ENCODE results near the gene DRAP1.
"Not testable (repeated sequence)": the region's sequence is repeated elsewhere in the genome, so short reads cannot be mapped to it uniquely, and the experiment has no call there.

Gene DRAP1

DNA sequence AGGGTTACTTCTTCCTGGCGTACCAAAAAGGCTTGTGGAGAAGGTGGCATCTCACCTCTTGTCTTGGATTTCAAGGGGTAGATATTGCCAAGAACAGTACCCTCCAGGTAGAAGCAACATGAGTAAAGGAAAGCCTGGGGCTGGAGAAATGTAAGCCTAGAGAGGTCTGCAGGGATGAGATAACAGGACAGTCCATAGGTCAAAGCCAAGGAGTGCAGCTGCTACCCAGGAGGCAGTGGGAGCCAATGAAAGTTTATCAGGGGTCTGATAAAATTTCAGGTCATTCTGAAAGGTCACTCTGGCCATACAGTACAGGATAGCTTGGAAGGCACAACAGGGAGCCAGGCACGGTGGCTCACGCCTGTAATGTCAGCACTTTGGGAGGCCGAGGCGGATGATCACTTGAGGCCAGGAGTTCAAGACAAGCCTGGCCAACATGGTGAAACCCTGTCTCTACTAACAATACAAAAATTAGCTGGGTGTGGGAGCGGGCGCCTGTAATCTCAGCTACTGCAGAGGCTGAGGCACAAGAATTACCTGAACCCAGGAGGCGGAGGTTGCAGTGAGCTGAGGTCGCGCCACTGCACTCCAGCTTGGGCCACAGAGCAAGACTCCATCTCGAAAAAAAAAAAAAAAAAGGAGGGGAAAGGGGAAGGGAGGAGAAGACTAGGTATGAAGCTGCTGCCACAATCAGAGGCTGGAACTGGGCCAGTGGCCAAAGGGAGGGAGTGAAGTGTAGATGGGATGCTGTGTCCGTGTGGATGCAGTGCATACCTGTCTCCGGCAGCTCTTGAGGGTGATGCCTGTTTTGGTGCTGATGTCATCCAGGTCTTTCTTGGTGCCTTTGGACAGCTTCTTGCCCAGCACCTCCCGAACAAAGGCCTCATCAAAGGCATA, 32.2 kb upstream of the DRAP1 start:
- DNase-seq, result no peak

DNA sequence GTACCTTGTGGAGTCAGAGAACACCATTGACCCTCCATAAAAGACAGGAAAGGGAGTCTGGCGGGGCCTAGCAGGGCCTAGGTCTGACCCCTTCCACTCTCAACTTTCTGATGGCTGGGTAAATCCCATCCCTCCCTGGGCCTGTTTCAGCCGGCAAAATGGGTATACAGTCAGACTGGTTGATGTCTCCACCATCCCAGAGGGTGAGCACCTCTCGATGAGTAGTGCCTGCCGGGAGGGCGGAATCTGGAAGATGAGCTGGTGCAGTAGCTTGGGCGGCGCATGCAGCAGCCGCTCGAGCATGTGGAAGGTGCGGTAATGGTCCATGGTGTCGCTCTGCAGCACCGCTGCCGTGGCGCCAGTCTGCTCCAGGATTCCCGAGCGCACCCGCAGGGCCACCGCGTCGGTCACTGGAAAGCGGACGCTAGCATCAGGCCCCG, 31.5 kb upstream of the DRAP1 start:
- DNase-seq, result no peak

DNA sequence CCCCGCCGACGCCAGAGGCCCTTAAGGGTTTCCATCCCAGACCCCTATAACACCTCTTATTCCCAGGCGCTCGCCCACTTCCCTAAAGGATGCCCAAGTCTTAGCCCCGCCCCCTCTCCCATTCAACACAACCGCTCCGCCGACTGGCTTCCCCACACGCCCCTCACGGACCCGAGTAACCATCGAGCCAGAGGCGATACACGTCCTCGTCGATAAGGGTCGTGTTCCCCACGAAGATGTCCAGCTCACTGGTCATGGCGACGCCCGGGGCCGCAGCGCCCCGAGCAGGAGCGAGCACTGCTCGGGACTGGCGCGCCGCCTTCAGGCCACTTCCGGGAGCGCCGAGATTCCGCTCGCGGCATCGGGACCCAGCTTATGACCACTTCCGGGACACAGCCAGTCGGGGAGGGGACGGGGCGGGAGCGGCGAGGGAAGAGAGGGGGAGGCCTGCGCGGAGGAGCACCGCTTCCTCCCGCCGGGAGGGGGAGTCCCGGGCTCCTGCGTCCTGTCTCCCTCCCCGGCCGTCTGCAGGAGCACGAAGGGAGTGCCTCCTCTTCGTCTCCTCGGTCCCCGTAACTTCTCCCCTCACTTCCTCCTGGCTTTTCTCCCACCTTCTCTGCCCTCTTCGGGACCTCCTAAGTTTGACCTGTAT, 30.9 kb upstream of the DRAP1 start, which contains the start of gene FIBP:
Gene FIBP, minus strand, starts transcription at position 309 of the 652 bp plus-strand sequence. Its CDS starts 53 bp downstream, at position 256.
- DNase-seq, result peak; percentile 96

DNA sequence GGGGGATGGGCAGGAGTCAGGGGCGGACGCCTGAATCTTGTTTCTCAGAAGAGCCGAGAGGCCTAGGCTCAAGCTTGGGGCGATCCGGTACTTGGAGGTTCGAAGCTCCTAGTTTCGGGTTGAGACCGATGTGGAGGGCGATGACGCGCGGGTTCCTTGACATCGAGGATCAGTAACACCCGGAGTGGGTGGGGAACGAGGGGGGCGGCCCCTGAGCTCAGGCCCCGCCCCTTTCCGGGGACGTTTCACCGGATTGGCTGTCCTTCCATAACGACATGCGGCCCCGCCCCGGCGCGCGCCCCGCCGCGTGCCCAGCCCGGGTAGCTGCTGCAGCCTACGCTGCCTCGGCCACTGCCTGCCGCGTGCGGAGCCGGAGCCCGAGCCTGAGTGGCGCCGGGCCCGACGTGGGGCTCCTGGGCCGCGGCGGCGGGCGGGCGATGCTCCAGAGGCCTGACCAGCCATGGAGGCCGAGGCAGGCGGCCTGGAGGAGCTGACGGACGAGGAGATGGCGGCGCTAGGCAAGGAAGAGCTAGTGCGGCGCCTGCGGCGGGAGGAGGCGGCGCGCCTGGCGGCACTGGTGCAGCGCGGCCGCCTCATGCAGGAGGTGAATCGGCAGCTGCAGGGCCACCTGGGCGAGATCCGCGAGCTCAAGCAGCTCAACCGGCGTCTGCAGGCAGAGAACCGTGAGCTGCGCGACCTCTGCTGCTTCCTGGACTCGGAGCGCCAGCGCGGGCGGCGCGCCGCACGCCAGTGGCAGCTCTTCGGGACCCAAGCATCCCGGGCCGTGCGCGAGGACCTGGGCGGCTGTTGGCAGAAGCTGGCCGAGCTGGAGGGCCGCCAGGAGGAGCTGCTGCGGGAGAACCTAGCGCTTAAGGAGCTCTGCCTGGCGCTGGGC, 28.7 kb upstream of the DRAP1 start, which contains the start of gene CCDC85B:
Gene CCDC85B, plus strand, starts transcription at position 350 of the 895 bp plus-strand sequence. Its CDS starts 111 bp downstream, at position 461.
- DNase-seq, result peak; percentile 96

DNA sequence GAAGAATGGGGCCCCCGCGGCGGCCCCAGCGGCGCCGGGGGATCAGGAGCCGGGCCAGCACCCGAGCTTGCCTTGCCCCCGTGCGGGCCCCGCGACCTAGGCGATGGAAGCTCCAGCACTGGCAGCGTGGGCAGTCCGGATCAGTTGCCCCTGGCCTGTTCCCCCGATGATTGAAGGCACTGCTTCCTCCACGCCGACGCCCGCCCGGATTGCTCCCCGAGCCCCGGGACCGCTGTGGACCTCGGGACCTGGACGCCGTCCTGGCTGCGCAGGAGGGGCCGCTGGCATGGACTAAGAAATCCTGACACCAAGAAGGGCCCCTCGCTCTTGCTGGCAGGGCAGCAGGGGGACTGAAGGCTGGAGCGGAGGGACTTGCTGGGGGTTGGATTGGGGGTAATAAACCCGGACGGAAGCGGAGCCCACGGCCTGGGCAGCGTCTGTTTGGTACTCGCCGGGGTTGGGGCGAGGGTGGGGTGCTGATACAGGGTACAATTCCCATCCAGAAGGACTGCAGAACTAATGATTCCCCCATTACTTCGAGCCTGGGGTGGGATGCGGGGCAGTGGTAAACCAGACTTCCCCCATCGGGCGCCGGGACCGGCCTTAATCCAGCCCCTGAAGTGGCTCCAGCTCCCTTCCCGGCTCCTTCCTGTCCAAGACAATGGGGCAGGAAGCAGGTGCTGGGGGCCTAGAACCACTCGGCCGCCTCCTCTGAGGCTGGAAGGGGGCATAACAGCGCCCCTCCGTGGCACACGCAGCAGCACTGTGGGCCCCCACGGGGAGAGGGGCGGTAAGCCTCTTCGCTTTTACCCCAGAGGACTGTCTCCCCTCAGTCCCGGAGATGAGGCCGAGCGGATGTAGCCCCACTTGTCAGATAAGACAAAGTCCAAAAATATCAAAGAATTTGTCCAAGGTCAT, 27.7 kb upstream of the DRAP1 start:
- no peak for DNase-seq

DNA sequence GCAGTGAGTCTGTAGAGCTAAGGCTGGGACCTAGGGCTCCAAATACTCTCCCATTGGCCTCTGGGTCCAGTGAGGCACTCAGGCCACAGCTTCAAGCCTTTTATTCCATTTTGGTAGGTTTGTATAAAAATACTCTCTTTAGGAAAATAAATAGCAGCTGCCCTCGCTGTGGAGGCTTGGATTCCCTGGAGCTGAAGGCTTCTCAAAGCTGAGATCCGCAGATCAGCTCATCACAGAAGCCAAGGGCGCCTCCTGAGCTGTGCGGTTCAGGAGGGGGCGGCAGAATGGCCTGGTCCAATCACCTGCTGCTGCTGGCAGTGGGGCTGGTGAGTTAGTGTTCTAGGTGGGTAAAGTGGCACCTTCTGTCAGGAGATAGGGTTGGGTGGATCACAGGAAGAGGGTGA, 27.1 kb upstream of the DRAP1 start:
- DNase-seq, result not testable (repeated sequence)

DNA sequence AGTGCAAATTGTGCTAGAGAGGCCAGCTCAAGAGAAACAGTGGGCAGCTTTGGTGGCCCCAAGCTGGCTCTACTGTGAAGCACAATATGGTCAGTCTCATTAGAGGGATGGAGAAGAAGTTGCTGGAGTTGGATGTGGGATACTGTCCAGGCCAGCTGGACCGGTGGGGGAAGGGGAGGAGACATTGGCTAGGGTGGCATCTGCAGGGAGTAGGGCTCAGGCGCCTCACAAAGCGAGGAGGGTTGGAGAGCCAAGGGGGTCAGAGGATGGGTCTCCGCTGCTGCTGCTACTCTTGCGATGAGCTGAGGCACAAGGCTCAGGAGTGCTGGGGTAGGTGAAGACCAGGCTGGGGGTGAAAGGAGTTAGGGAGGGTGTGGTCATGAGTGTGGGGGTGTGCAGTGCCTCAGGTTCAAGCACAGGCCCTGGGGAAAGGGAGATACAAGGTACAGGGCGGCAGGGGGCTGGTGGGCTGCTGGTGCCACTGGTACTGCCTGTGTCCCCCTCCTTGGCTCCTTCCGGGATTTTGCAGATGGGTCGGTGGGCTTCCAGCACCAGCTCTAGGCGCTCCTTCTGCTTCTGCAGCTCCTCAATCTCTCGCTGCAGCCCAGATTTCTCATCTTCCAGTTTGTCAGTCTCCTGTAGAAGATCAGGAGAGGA, 26.4 kb upstream of the DRAP1 start:
- no peak for DNase-seq

DNA sequence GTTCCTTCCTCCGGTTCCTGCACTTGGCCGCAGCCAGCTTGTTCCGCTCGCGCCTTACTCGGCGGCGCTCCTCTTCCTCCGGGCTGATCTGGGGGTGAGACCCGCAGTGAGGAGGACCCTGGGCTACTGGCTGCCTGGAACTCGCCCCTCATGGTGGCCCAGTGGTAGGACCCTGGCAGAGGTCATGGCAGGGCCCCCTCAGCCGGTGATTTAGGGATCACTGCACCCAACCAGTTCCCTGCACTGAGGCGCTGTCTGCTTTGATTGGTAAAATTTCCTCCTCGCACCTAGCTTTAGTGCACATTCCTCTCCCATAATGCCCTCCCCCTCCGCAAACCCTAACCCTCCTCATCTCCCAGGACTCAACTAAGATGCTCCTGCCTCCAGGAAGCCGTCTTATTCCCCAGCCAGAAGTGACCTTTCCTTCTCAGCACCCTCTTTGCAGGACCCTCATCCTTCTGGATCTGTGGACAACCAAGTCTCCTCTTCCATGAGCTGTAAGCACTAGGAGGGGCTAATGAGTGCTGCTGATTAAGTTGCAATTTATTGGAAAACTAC, 25.1 kb upstream of the DRAP1 start:
- DNase-seq, result no peak

DNA sequence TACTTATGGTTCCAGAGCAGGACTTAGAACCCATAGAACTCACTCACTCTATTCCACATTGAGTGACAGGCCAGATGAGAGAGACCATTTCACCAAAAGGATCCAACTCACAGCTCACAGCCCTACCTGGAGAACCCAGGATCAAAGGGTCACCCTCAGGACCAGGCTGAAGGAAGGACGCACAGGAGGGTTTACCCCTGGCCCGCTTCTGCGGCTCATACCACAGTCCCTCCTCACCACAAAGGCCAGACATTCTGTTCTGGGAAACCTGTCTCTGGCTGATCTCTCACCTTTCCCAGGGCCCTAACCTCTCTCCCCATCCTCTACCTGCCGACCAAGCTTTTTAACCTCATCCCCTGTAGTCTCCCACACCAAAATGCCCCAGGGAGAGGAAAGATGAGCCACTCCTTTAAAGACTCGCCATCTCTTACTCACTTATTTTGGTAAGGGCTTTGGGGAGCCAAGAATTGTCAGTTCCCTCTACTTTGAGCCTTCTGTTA, 23.7 kb upstream of the DRAP1 start:
- no peak for DNase-seq

DNA sequence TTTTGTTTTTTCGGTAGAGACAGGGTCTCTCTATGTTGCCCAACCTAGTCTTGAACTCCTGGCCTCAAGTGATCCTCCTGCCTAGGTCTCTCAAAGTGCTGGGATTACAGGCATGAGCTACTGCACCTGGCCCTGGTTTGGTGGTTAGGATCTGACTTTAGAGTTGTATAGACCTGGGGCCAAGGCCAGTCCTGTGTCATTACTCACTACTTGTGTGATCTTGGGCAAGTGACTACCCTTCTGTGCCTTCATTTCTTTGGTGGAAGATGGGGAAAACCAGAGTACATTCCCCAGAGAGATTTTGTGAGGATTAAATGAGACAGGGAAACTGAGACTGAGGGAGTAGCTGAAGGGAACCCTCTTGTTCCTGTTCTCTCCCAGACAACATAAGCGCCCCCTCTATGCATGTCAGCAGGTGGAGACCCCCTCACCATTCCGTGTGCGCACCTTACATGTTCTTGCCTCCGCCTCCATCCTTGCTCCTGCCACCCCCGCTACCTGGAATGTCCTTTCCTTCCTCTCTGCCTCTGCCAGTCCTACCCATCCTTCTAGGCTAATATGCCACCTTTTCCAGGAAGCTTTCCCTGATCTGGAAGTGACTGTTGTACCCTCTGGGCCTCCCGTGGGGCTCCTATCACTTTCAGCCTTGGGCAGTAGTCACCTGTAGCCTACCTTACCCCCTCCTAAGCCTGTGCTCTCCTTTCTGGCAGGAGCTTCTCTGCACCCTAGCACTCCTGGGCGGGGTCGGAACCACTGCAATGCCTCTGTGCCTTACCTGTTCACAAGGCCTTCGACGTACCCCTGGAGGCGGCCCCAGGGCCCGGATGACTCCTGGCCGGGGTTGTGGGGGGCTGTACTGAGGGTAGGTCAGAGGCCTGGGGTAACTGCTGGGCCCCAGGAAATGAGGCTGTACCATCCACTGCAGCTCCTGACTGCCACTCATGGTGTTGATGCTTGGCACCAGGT, 22.9 kb upstream of the DRAP1 start:
- DNase-seq, result no peak

DNA sequence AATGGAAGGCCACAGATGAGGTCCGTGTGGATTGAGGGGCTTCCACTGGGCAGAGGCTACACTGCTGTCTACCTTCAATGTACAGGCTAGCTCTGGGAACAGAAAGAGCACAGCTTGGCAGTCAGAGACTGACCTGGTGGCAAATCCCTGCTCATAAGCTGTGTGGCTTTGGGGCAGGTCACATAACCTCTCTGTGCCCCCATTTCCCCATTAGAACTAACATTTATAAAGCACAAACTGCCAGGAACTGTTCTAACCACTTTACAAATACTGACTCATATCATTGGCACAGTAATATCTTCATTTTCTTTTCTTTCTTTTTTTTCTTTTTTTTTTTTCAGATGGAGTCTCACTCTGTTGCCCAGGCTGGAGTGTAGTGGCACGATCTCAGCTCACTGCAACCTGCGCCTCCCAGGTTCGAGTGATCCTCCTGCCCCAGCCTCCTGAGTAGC, 22.2 kb upstream of the DRAP1 start:
- DNase-seq, result no peak

DNA sequence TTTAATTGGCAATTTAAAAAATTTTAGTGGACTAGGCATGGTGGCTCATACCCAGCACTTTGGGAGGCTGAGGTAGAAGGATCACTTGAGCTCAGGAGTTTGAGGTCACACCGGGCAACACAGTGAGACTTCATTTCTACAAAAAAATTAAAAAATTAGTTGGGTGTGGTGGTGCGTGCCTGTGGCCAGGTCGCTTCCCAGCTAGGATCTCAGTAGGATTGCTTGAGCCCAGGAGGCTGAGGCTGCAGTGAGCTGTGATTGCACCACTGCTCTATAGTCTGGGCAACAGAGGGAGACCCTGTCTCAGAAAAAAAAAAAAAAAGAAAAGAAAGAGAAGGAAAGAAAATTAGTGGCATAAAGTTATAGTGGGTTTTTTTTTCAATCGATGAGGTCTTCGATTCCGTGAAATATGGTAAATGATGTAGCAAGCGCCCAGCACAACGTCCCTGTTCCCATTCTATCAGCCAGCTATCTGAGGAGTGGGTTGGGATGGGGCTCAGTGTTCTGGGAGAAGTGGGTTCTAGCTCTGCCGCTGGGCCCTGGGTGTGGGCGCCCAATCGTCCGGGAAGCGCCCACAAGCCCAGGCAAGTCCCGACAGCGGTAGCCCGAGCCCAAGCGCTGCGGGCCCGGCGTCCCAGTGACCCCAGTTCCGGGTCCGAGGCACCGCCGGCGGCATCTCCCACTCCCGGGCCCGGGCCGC, 20.4 kb upstream of the DRAP1 start:
- DNase-seq, result no peak

DNA sequence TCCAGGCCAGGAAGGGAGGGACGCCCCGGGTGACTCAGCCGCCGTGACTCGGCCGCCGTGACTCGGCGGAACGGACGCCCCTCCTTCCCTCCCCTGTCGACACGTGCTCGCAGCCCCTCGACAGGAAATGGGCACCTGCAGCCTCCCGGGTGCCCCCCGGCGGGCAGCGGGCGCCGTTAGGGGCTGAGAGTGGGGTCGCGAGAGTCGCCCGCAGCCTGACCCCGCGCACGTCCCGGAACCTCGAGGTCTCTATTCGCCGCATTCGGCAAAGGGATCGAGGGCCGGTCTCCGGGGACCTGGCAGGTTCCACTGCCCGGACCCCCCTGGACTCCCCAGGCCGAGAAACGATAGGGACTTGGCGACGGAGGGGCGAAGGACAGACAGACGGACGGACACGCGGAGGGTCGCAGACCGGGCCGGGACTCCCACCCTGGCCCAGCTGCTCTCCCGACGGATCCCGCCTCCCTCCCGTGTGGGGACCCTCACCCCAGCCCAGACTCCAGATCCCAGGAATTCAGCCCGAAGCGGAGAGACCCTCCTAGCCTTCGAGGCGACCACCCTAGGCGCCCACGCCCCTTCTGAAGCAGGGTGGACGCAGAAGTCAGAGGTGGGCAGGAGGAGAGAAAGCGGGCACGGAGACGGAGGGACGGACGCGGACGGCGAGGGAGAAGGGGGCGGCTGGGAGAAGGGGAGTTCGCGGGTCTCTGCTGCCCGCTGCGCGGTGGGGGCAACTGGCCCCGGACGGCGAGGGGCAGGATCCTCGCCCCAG, 19.7 kb upstream of the DRAP1 start:
- DNase-seq, result no peak

DNA sequence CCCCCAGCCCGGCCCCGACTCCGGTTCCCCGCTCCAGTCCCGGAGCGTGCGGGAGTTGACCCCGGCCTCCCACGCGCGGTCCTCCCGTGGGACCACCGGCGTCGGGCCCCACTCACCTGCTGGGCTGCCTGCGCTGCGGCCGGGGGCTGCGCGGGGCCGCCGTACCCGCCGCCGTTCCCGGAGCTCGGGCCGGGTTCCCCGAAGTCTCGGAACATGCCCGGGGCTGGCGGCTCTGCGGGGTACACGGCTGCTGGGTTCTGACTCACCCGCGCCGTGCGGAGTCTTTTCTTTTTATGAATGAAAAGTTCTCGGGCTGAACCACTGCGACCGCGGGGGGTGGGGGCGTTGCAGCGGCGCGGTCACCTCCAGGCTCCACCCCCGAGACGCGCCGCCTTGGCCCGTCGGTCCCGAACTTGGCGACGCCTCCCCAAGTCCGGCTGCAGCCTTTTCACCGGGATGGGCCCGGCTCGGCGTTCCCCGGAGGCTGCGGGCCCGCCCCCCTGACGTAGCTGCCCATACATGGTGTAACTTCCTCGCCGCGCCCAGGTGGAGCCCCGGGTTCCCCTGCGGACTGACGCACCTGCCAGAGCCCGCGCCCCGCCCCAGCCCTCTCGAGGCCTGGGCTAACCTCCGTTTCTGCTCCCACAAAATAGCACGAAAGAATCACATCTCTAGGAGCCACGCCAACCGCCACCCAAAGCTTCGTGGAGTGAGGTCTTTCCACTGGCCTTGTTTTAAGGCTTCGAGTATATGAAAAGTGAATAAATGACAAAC, 18.9 kb upstream of the DRAP1 start, which contains the start of gene FOSL1:
Gene FOSL1, minus strand, starts transcription at position 264 of the 774 bp plus-strand sequence. Its CDS starts 49 bp downstream, at position 215.
- DNase-seq, result no peak

DNA sequence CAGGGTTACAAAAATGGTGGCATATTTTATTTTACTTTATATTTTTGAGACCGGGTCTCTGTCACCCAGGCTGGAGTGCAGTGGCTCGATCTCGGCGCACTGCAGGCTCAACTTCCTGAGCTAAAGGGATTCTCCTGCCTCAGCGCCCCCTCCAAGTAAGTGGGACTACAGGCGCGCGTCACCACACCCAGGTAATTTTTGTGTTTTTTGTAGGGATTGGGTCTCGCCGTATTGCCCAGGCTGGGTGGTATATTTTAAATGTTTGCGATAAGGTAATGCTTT, 18.4 kb upstream of the DRAP1 start:
- DNase-seq, result no peak

DNA sequence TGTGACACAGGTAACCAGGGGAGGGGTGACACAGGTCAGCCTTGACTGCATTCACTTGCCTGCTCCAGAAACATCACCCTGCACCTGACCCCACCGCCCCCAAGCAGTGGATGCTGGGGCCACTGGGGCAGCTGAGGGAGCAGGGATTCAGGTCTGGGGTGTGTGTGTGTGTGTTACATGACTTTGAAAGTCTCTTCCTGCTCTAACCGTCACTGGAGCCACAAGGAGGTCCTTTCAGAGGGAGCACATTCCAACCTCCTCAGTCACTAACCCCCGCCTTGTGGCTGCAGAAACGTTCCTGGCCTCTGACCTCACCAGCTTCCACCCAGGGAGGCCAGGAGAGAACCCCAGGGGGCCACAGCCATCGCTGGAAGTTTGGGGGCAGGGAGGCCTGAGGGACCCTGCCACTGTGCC, 16.2 kb upstream of the DRAP1 start:
- DNase-seq, result no peak

DNA sequence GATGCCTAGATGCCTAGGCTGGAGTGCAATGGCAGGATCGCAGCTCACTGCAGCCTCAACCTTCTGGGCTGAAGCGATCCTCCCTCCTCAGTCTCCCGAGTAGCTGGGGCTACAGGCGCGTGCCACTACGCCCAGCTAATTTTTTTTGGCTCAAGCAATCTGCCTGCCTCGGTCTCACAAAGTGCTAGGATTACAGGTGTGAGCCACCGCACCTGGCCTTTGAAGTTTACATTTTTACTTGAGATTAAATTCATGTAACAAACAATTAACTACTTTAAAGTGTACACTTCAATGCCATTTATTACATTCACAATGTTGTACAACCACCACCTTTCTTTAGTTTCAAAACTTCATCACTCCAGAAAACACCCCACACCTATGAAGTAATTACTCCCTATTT, 15.5 kb upstream of the DRAP1 start:
- no peak for DNase-seq

Measured in NK-92 treated with Interleukin-12 subunit alpha and Interleukin-12 subunit beta, amount 100 ng/mL, for 24 hours (cell line).